ENCODE data around the gene ODC1. TPM values are rescaled to one million over a fixed set of nuclear protein-coding genes. Genes with fewer than 3 reads are reported as not detected.

The ODC1 gene
- total and polyA plus RNA-seq, 2 experiments from 2014 or later: 23.3 to 70.3 TPM

DNA sequence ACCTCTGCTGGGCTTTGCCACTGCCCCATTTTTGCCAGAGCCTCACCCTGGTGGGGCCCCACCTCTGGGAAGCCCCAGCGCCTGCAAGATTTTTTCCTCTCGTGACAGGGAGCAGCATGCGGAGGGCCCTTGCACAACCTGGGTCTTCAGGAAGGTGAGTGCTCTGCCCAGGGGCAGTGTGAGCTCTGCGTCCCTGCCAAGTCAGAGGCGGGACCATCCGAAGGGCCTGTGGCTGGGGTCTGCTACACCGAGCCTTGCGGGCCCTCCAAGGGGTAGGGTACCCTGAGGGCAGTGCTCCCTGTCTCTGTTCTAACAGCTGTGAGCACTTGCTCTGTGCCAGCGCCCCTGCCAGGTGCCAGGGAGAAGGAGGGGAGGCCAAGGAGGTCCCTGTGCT lies 5.8 kb upstream of the ODC1 start:
- Mint-ChIP-seq H3K9me3 (no peaks in the 10 kb centered on the region; the same call in 2 of the 3 replicates), H3K4me3 (no peak overlapping the region), H3K27ac (no peak overlapping the region), H3K36me3 (ENCODE audit: low read depth) (no peaks in the 10 kb centered on the region; the same call in 2 of the 3 replicates), H3K4me1 (peaks cover 11% of the 10 kb centered on the region), H3K27me3 (ENCODE audit: insufficient read depth, low read depth, poor library complexity) (peaks cover 14% of the 10 kb centered on the region)
- DNase-seq (ENCODE audit: low spot score) (no peak), ATAC-seq (no peak)
- H3K27ac ChIP-seq (ENCODE audit: low read depth): no peak overlapping the region
- no peak overlapping the region for H2AFZ ChIP-seq
- H3K4me3 ChIP-seq: no peak overlapping the region
- no peaks in the 10 kb centered on the region for H4K20me1 ChIP-seq (replicated peaks; ENCODE audit: insufficient read depth)
- no peaks in the 10 kb centered on the region for H3F3A ChIP-seq (replicated peaks; ENCODE audit: low read depth)
- no peak overlapping the region for H3K4me2 ChIP-seq
- H3K36me3 ChIP-seq (ENCODE audit: insufficient read depth): no peaks in the 10 kb centered on the region
- no peaks in the 10 kb centered on the region for H3K9me2 ChIP-seq (ENCODE audit: insufficient read depth)
- H3K79me2 ChIP-seq (replicated peaks; ENCODE audit: insufficient read depth): no peaks in the 10 kb centered on the region
- no peak for TF ChIP-seq STAT1 (IDR thresholded peaks at IDR 0.05; ENCODE audit: unreplicated experiment)
- TF ChIP-seq, protein P1, sequence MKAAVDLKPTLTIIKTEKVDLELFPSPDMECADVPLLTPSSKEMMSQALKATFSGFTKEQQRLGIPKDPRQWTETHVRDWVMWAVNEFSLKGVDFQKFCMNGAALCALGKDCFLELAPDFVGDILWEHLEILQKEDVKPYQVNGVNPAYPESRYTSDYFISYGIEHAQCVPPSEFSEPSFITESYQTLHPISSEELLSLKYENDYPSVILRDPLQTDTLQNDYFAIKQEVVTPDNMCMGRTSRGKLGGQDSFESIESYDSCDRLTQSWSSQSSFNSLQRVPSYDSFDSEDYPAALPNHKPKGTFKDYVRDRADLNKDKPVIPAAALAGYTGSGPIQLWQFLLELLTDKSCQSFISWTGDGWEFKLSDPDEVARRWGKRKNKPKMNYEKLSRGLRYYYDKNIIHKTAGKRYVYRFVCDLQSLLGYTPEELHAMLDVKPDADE (IDR thresholded peaks at IDR 0.05): no peak
- TF ChIP-seq ZNF114 (CRISPR knock-in tag; IDR thresholded peaks at IDR 0.05): no peak
- no peak for TF ChIP-seq EZH2 (IDR thresholded peaks at IDR 0.05; ENCODE audit: low read depth, unreplicated experiment)
- TF ChIP-seq, protein P2, sequence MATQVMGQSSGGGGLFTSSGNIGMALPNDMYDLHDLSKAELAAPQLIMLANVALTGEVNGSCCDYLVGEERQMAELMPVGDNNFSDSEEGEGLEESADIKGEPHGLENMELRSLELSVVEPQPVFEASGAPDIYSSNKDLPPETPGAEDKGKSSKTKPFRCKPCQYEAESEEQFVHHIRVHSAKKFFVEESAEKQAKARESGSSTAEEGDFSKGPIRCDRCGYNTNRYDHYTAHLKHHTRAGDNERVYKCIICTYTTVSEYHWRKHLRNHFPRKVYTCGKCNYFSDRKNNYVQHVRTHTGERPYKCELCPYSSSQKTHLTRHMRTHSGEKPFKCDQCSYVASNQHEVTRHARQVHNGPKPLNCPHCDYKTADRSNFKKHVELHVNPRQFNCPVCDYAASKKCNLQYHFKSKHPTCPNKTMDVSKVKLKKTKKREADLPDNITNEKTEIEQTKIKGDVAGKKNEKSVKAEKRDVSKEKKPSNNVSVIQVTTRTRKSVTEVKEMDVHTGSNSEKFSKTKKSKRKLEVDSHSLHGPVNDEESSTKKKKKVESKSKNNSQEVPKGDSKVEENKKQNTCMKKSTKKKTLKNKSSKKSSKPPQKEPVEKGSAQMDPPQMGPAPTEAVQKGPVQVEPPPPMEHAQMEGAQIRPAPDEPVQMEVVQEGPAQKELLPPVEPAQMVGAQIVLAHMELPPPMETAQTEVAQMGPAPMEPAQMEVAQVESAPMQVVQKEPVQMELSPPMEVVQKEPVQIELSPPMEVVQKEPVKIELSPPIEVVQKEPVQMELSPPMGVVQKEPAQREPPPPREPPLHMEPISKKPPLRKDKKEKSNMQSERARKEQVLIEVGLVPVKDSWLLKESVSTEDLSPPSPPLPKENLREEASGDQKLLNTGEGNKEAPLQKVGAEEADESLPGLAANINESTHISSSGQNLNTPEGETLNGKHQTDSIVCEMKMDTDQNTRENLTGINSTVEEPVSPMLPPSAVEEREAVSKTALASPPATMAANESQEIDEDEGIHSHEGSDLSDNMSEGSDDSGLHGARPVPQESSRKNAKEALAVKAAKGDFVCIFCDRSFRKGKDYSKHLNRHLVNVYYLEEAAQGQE (IDR thresholded peaks at IDR 0.05; ENCODE audit: unreplicated experiment): no peak
- TF ChIP-seq, protein P3, sequence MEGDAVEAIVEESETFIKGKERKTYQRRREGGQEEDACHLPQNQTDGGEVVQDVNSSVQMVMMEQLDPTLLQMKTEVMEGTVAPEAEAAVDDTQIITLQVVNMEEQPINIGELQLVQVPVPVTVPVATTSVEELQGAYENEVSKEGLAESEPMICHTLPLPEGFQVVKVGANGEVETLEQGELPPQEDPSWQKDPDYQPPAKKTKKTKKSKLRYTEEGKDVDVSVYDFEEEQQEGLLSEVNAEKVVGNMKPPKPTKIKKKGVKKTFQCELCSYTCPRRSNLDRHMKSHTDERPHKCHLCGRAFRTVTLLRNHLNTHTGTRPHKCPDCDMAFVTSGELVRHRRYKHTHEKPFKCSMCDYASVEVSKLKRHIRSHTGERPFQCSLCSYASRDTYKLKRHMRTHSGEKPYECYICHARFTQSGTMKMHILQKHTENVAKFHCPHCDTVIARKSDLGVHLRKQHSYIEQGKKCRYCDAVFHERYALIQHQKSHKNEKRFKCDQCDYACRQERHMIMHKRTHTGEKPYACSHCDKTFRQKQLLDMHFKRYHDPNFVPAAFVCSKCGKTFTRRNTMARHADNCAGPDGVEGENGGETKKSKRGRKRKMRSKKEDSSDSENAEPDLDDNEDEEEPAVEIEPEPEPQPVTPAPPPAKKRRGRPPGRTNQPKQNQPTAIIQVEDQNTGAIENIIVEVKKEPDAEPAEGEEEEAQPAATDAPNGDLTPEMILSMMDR (conservative IDR thresholded peaks at IDR 0.05; ENCODE audit: low read depth in 2 of 2): no peak
- peaks cover 12% of the 10 kb centered on the region for H3K27me3 ChIP-seq (ENCODE audit: insufficient read depth)
- peaks cover 5% of the 10 kb centered on the region; the same call in 1 of the 2 replicates for H3K4me1 ChIP-seq (ENCODE audit: insufficient read depth)

DNA sequence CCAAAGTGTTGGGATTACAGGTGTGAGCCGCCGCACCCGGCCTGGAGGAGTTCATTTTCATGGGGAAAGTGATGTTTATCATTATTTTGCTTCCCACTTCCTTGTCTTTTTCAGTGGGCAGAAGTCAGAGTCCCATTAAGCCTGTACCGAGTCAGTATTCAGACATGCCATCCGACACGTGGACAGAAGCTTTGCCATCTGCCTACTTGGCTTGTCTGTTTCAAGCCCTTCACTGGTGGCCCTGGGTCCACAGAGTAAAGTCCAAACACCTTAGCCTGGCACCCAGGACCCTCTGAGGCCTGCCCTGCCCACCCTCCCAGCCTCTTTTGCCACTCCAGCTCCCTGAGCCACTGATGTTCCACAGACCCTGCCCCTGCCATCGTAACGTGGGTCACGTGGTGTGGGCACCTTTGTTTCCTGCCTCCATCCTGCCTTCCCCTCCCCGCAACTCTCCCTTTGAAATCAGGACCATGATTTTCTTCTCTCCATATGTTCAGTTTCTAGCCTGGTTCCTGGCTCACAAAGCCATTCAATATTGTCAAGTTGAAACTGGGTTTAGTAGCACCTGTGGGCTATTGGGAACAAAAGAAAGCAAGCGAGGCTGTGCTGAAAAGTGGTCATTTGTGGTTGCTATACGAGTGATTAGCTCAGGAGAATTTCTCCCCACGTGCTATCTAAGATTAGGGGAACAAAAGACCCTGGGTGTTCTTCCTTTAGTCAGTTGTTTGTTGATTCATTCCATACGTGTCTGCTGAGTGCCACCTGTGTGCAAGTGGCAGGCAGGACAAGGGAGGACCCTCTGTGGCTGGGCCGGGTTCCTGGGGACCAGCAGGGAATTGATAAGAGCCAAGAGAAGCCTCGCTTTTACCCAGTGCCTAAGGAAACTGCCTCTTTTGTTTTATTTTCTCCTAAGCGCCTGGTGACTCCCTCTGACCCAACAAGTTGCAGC lies 5.1 kb upstream of the ODC1 start:
- H4K20me1 ChIP-seq (replicated peaks; ENCODE audit: insufficient read depth): no peaks in the 10 kb centered on the region
- peaks cover 13% of the 10 kb centered on the region for H3K27me3 Mint-ChIP-seq (ENCODE audit: insufficient read depth, low read depth, poor library complexity)
- H3K4me1 Mint-ChIP-seq: peaks cover 11% of the 10 kb centered on the region
- peaks cover 13% of the 10 kb centered on the region for H3K27me3 ChIP-seq (ENCODE audit: insufficient read depth)
- DNase-seq (ENCODE audit: low spot score) (no peak), ATAC-seq (no peak)
- H3K9me2 ChIP-seq (ENCODE audit: insufficient read depth): no peaks in the 10 kb centered on the region
- no peaks in the 10 kb centered on the region for H3K79me2 ChIP-seq (replicated peaks; ENCODE audit: insufficient read depth)
- no peak overlapping the region for H3K4me2 ChIP-seq
- H2AFZ ChIP-seq: no peak overlapping the region
- H3K4me3 Mint-ChIP-seq: no peak overlapping the region
- no peaks in the 10 kb centered on the region for H3K36me3 ChIP-seq (ENCODE audit: insufficient read depth)
- H3F3A ChIP-seq (replicated peaks; ENCODE audit: low read depth): no peaks in the 10 kb centered on the region
- H3K4me3 ChIP-seq: no peak overlapping the region
- no peaks in the 10 kb centered on the region; the same call in 2 of the 3 replicates for H3K36me3 Mint-ChIP-seq (ENCODE audit: low read depth)
- no peaks in the 10 kb centered on the region; the same call in 2 of the 3 replicates for H3K9me3 Mint-ChIP-seq
- H3K4me1 ChIP-seq (ENCODE audit: insufficient read depth): peaks cover 5% of the 10 kb centered on the region; the same call in 1 of the 2 replicates
- H3K27ac Mint-ChIP-seq: no peak overlapping the region
- H3K27ac ChIP-seq (ENCODE audit: low read depth): no peak overlapping the region
- TF ChIP-seq, protein P1 (IDR thresholded peaks at IDR 0.05): no peak
- TF ChIP-seq NANOG (IDR thresholded peaks at IDR 0.05; ENCODE audit: borderline replicate concordance): no peak
